ENCODE data around the gene COMMD3. TPM values are rescaled to one million over a fixed set of nuclear protein-coding genes. Genes with fewer than 3 reads are reported as not detected.
"Not testable (repeated sequence)": the region's sequence is repeated elsewhere in the genome, so short reads cannot be mapped to it uniquely, and the experiment has no call there.

Gene COMMD3
- total RNA-seq, 2 experiments from 2014 or later = 53.8 to 77.1 TPM

- DNase-seq (peak; percentile 82), ATAC-seq (peak; percentile 46)
- peak within 1 kb of the TSS; percentile 61 for H3K4me3 Mint-ChIP-seq
- H3K36me3 Mint-ChIP-seq (ENCODE audit: low read depth) = peaks cover 7% of the 10 kb centered on the region
- no peak within 1 kb of the TSS for H3K27ac Mint-ChIP-seq
- intact Hi-C loops (cut with DNase I, micrococcal nuclease) = loop anchor here in 1 of 2 experiments (2.0 to 10.0 kb wide), 2 partner anchors 17 to 851 kb away; no protein-coding TSS in a partner anchor
- peaks cover 19% of the 10 kb centered on the region for H3K4me1 Mint-ChIP-seq
- H3K9me3 Mint-ChIP-seq (ENCODE audit: low read depth) = no peaks in the 10 kb centered on the region
- CTCF ChIA-PET = interaction anchor here (0.6 to 1.2 kb wide), 2 partner anchors 98 to 102 kb away, joined by 3 to 4 read pairs; no protein-coding TSS in a partner anchor
- peaks cover 46% of the 10 kb centered on the region for H3K27me3 Mint-ChIP-seq
- POLR2A ChIA-PET = no interaction called here
These were observed 29.3 kb downstream of the COMMD3 start, which contains the start of gene SPAG6 for GRCh38 chr10:22345301-22346095. Gene SPAG6 (plus strand): TSS chr10:22345496. CDS start chr10:22345612, 116 bp downstream.

- peak overlapping the region; percentile 61 for H3K4me3 Mint-ChIP-seq
- peaks cover 19% of the 10 kb centered on the region for H3K4me1 Mint-ChIP-seq
- intact Hi-C loops (cut with DNase I, micrococcal nuclease) = loop anchor here in 1 of 2 experiments (2.0 to 10.0 kb wide), 2 partner anchors 17 to 851 kb away; no protein-coding TSS in a partner anchor
- ChIA-PET POLR2A (no interaction called here), CTCF (no interaction called here)
- H3K27me3 Mint-ChIP-seq = peaks cover 48% of the 10 kb centered on the region
- ATAC-seq (no peak), DNase-seq (no peak)
- no peak overlapping the region for H3K27ac Mint-ChIP-seq
- peaks cover 7% of the 10 kb centered on the region for H3K36me3 Mint-ChIP-seq (ENCODE audit: low read depth)
- H3K9me3 Mint-ChIP-seq (ENCODE audit: low read depth) = no peaks in the 10 kb centered on the region
These were observed 30.0 kb downstream of the COMMD3 start for GRCh38 chr10:22346096-22346661.

GRCh38 chr10:22349755-22350154 lies 33.6 kb downstream of the COMMD3 start:
- peaks cover 5% of the 10 kb centered on the region for H3K4me1 Mint-ChIP-seq
- intact Hi-C loops (cut with DNase I, micrococcal nuclease) = loop anchor here in 1 of 2 experiments (10.0 kb wide), 1 partner anchor 855 kb away; no protein-coding TSS in a partner anchor
- ATAC-seq = no peak
- no peak overlapping the region for H3K27ac Mint-ChIP-seq
- CTCF ChIA-PET = interaction anchor here (0.6 to 1.5 kb wide), 3 partner anchors 13 to 277 kb away, joined by 3 read pairs; no protein-coding TSS in a partner anchor
- POLR2A ChIA-PET = no interaction called here
- no peak overlapping the region for H3K4me3 Mint-ChIP-seq
- no peaks in the 10 kb centered on the region for H3K9me3 Mint-ChIP-seq (ENCODE audit: low read depth)
- H3K36me3 Mint-ChIP-seq (ENCODE audit: low read depth) = peaks cover 4% of the 10 kb centered on the region
- peaks cover 25% of the 10 kb centered on the region for H3K27me3 Mint-ChIP-seq
- no peak for DNase-seq

- H3K4me3 Mint-ChIP-seq = no peak overlapping the region
- POLR2A ChIA-PET = no interaction called here
- H3K36me3 Mint-ChIP-seq (ENCODE audit: low read depth) = no peaks in the 10 kb centered on the region
- H3K27me3 Mint-ChIP-seq = peaks cover 17% of the 10 kb centered on the region
- no peaks in the 10 kb centered on the region for H3K4me1 Mint-ChIP-seq
- intact Hi-C loops (cut with DNase I, micrococcal nuclease) = no loop called here
- H3K9me3 Mint-ChIP-seq (ENCODE audit: low read depth) = no peaks in the 10 kb centered on the region
- CTCF ChIA-PET = no interaction called here
- DNase-seq (no peak), ATAC-seq (no peak)
- no peak overlapping the region for H3K27ac Mint-ChIP-seq
These were observed 35.0 kb downstream of the COMMD3 start for GRCh38 chr10:22351131-22351703.

GRCh38 chr10:22356324-22356873 lies 40.2 kb downstream of the COMMD3 start:
- no peaks in the 10 kb centered on the region for H3K4me1 Mint-ChIP-seq
- intact Hi-C loops (cut with DNase I, micrococcal nuclease) = no loop called here
- DNase-seq (no peak), ATAC-seq (no peak)
- H3K27ac Mint-ChIP-seq = no peak overlapping the region
- no peaks in the 10 kb centered on the region for H3K36me3 Mint-ChIP-seq (ENCODE audit: low read depth)
- no peaks in the 10 kb centered on the region for H3K9me3 Mint-ChIP-seq (ENCODE audit: low read depth)
- POLR2A ChIA-PET = no interaction called here
- CTCF ChIA-PET = no interaction called here
- H3K4me3 Mint-ChIP-seq = no peak overlapping the region
- H3K27me3 Mint-ChIP-seq = peaks cover 7% of the 10 kb centered on the region

GRCh38 chr10:22357770-22358169 lies 41.6 kb downstream of the COMMD3 start:
- H3K9me3 Mint-ChIP-seq (ENCODE audit: low read depth); POLR2A ChIA-PET; H3K27ac Mint-ChIP-seq; H3K4me1 Mint-ChIP-seq; H3K4me3 Mint-ChIP-seq; CTCF ChIA-PET; intact Hi-C loops (cut with DNase I, micrococcal nuclease); H3K27me3 Mint-ChIP-seq; ATAC-seq; H3K36me3 Mint-ChIP-seq (ENCODE audit: low read depth); DNase-seq: not testable (repeated sequence)

- no peak overlapping the region for H3K27ac Mint-ChIP-seq
- ATAC-seq = peak; percentile 67
- peak; percentile 61 for DNase-seq
- no peaks in the 10 kb centered on the region for H3K9me3 Mint-ChIP-seq (ENCODE audit: low read depth)
- H3K27me3 Mint-ChIP-seq = peaks cover 2% of the 10 kb centered on the region
- no peak overlapping the region for H3K4me3 Mint-ChIP-seq
- peaks cover 28% of the 10 kb centered on the region for H3K4me1 Mint-ChIP-seq
- CTCF ChIA-PET = interaction anchor here (1.2 kb wide), 1 partner anchor 14 kb away, joined by 3 read pairs; no protein-coding TSS in a partner anchor
- intact Hi-C loops (cut with DNase I, micrococcal nuclease) = loop anchor here in 1 of 2 experiments (2.0 kb wide), 1 partner anchor 17 kb away; no protein-coding TSS in a partner anchor
- H3K36me3 Mint-ChIP-seq (ENCODE audit: low read depth) = no peaks in the 10 kb centered on the region
- POLR2A ChIA-PET = no interaction called here
These were observed 47.1 kb downstream of the COMMD3 start for GRCh38 chr10:22363305-22363704.

- intact Hi-C loops (cut with DNase I, micrococcal nuclease) = loop anchor here in 1 of 2 experiments (5.0 kb wide), 1 partner anchor 73 kb away; no protein-coding TSS in a partner anchor
- ChIA-PET POLR2A (no interaction called here), CTCF (interaction anchor here (2.0 kb wide), 1 partner anchor 21 kb away, joined by 5 read pairs; no protein-coding TSS in a partner anchor)
- Mint-ChIP-seq H3K36me3 (ENCODE audit: low read depth) (no peaks in the 10 kb centered on the region), H3K27me3 (peaks cover 2% of the 10 kb centered on the region), H3K27ac (no peak overlapping the region), H3K4me1 (peaks cover 35% of the 10 kb centered on the region), H3K4me3 (no peak overlapping the region), H3K9me3 (ENCODE audit: low read depth) (no peaks in the 10 kb centered on the region)
- no peak for ATAC-seq
- DNase-seq = no peak
These were observed 48.4 kb downstream of the COMMD3 start for GRCh38 chr10:22364407-22365140.

- Mint-ChIP-seq H3K27me3 (peaks cover 2% of the 10 kb centered on the region), H3K27ac (no peak overlapping the region), H3K9me3 (ENCODE audit: low read depth) (no peaks in the 10 kb centered on the region), H3K36me3 (ENCODE audit: low read depth) (no peaks in the 10 kb centered on the region), H3K4me3 (no peak overlapping the region), H3K4me1 (peaks cover 39% of the 10 kb centered on the region)
- ChIA-PET POLR2A (no interaction called here), CTCF (interaction anchor here (2.0 kb wide), 1 partner anchor 22 kb away, joined by 5 read pairs; no protein-coding TSS in a partner anchor)
- intact Hi-C loops (cut with DNase I, micrococcal nuclease) = loop anchor here in 1 of 2 experiments (5.0 kb wide), 1 partner anchor 72 kb away; no protein-coding TSS in a partner anchor
- ATAC-seq (no peak), DNase-seq (no peak)
These were observed 49.0 kb downstream of the COMMD3 start for GRCh38 chr10:22365233-22365632.

- POLR2A ChIA-PET = no interaction called here
These were observed 49.7 kb downstream of the COMMD3 start for GRCh38 chr10:22365644-22366434.

More at GRCh38 chr10:22365644-22366434, 49.7 kb downstream of the COMMD3 start:
- peaks cover 2% of the 10 kb centered on the region for H3K27me3 Mint-ChIP-seq
- no peaks in the 10 kb centered on the region for H3K9me3 Mint-ChIP-seq (ENCODE audit: low read depth)
- intact Hi-C loops (cut with DNase I, micrococcal nuclease) = loop anchor here in 1 of 2 experiments (5.0 kb wide), 1 partner anchor 71 kb away; no protein-coding TSS in a partner anchor
- H3K27ac Mint-ChIP-seq = no peak overlapping the region
- ATAC-seq (no peak), DNase-seq (no peak)
- no peak overlapping the region for H3K4me3 Mint-ChIP-seq
- no peaks in the 10 kb centered on the region for H3K36me3 Mint-ChIP-seq (ENCODE audit: low read depth)
- CTCF ChIA-PET = interaction anchor here (2.0 kb wide), 1 partner anchor 22 kb away, joined by 5 read pairs; no protein-coding TSS in a partner anchor
- H3K4me1 Mint-ChIP-seq = peaks cover 40% of the 10 kb centered on the region
